Hepatocyte (in vitro differentiated cells): ENCODE data around the gene FFAR3. TPM values are rescaled to one million over a fixed set of nuclear protein-coding genes. Genes with fewer than 3 reads are reported as not detected.

ENCODE experiments used
- DNase-seq: peaks from one replicate; pipeline ENCODE4 v3.0.0-alpha.2; 2016; ENCODE audit warnings: low spot score
- H2AFZ ChIP-seq: fragments of 200-600 bp; sonication (generic); 2 replicates; pipeline ENCODE4 v1.6.0; 2016; ENCODE audit warnings: antibody characterized with exemption, mild to moderate bottlenecking
- H3K27ac ChIP-seq: fragments of 200-600 bp; sonication (generic); 2 replicates; pipeline ENCODE4 v1.5.1; 2016; ENCODE audit warnings: mild to moderate bottlenecking
- H3K27me3 ChIP-seq: fragments of 200-600 bp; sonication (generic); 2 replicates; pipeline ENCODE4 v1.6.1; 2016
- H3K36me3 ChIP-seq: fragments of 200-600 bp; sonication (generic); replicated peaks from 2 replicates; pipeline ENCODE4 v1.5.1; 2016; ENCODE audit warnings: low read depth; ENCODE audit not compliant: insufficient read depth
- H3K4me1 ChIP-seq: fragments of 200-600 bp; sonication (generic); 2 replicates; pipeline ENCODE4 v1.5.1; 2016; ENCODE audit warnings: mild to moderate bottlenecking, moderate library complexity; ENCODE audit not compliant: insufficient read depth
- H3K4me2 ChIP-seq: fragments of 200-600 bp; sonication (generic); 2 replicates; pipeline ENCODE4 v1.6.0; 2016
- H3K4me3 ChIP-seq: fragments of 200-600 bp; sonication (generic); 2 replicates; pipeline ENCODE4 v1.5.1; 2016; ENCODE audit warnings: mild to moderate bottlenecking
- H3K79me2 ChIP-seq: fragments of 200-600 bp; sonication (generic); 2 replicates; pipeline ENCODE4 v1.6.0; 2017; ENCODE audit warnings: mild to moderate bottlenecking
- H3K9me2 ChIP-seq: fragments of 200-600 bp; sonication (generic); replicated peaks from 2 replicates; pipeline ENCODE4 v1.6.0; 2017; ENCODE audit warnings: mild to moderate bottlenecking; ENCODE audit not compliant: insufficient read depth
- H3K9me3 ChIP-seq: fragments of 200-600 bp; sonication (generic); 2 replicates; pipeline ENCODE4 v1.5.1; 2016; ENCODE audit warnings: low read depth, mild to moderate bottlenecking
- H4K20me1 ChIP-seq: fragments of 200-600 bp; sonication (generic); 2 replicates; pipeline ENCODE4 v1.6.0; 2016; ENCODE audit warnings: mild to moderate bottlenecking; ENCODE audit not compliant: insufficient read depth, poor library complexity, severe bottlenecking
- CTCF ChIP-seq: fragments of 200-600 bp; sonication (generic); IDR thresholded peaks from 2 replicates; pipeline ENCODE4 v1.5.1; 2016; ENCODE audit warnings: antibody characterized with exemption, mild to moderate bottlenecking; ENCODE audit not compliant: poor library complexity
- EZH2 ChIP-seq: fragments of 200-600 bp; sonication (generic); IDR thresholded peaks from 2 replicates; pipeline ENCODE4 v1.6.1; 2016; ENCODE audit warnings: antibody characterized with exemption, mild to moderate bottlenecking, borderline replicate concordance
- EZH2phosphoT487 ChIP-seq: fragments of 200-600 bp; sonication (generic); IDR thresholded peaks from one replicate; pipeline ENCODE4 v1.6.1; 2018; ENCODE audit warnings: antibody characterized with exemption, mild to moderate bottlenecking, low read depth, moderate library complexity; ENCODE audit not compliant: unreplicated experiment, severe bottlenecking
- WGBS: methylation state at CpG from one replicate; pipeline ENCODE4 v1.1.6; 2016; ENCODE audit warnings: low lambda C conversion rate; ENCODE audit errors: missing lambda C conversion rate; 5-methylcytosine and 5-hydroxymethylcytosine counted together
- polyA plus RNA-seq: library from polyadenylated mRNA; unstranded; fragments of >200 nt; fragmentation: Nextera tagmentation; extraction: Ambion mirVana; gene quantifications from 2 replicates; pipeline ENCODE4 v1.2.1, GENCODE V29; 2016
- total RNA-seq: library from RNA; depleted of rRNA; stranded (reverse); fragments of >200 nt; gene quantifications from 2 replicates; pipeline ENCODE4 v1.2.3, GENCODE V29; 2014

Gene FFAR3
- total and polyA plus RNA-seq, 2 experiments from 2014 or later = 0.80 TPM; not detected in 1

GRCh38 chr19:35363711-35364425, 5.6 kb downstream of the FFAR3 start:
- 81% methylated on average over 18 of the region's 19 CpGs for WGBS

DNA sequence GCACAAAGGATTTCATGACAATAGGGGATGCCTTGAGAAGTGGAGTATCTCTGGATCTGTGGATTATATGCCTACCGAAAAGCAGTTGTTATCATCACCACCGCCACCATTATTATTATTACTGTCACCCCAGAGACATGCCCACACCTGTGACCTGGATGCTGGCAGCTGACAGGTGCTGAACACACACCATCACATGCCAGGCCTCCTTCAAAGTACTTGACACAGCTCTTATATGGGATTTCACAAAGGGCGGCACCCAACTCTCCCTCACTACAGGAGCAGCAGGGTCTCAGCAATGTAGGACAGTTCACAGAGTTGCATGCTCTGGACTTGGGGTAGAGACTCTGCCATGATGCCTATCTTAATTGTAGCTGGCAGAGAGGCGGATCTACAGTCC, 7.0 kb downstream of the FFAR3 start:
- no peak for DNase-seq
- 97% methylated on average over 4 of the region's 4 CpGs for WGBS

More at GRCh38 chr19:35363711-35364425, 5.6 kb downstream of the FFAR3 start:
- Histone ChIP-seq H3K4me2 (no peak overlapping the region), H3K4me1 (no peaks in the 10 kb centered on the region), H3K4me3 (no peak overlapping the region), H3K36me3 (no peaks in the 10 kb centered on the region), H3K79me2 (no peaks in the 10 kb centered on the region), H4K20me1 (no peaks in the 10 kb centered on the region), H3K27ac (no peak overlapping the region), H3K9me3 (no peaks in the 10 kb centered on the region), H3K9me2 (no peaks in the 10 kb centered on the region), H3K27me3 (no peaks in the 10 kb centered on the region), H2AFZ (no peak overlapping the region)
- no peak for DNase-seq
- TF ChIP-seq CTCF = no peak
- TF ChIP-seq EZH2 = no peak
- no peak for TF ChIP-seq EZH2phosphoT487

DNA sequence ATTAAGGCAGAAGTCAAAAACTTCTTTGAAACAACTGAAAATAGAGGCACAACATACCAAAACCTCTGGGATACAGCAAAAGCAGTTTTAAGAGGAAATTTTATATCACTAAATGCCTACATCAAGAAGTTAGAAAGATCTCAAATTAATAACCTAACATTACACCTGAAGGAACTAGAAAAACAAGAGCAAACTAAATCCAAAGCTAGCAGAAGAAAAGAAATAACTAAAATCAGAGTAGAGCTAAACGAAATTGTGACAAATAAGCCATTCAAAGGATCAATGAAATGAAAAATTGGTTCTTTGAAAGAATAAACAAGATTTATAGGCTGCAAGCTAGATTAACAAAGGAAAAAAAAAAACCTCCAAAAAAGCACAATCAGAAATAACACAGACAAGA, 10.1 kb downstream of the FFAR3 start:
- Histone ChIP-seq H3K27ac (no peak overlapping the region), H3K79me2 (no peaks in the 10 kb centered on the region), H3K9me3 (no peaks in the 10 kb centered on the region), H3K36me3 (no peaks in the 10 kb centered on the region), H3K4me2 (no peak overlapping the region), H3K27me3 (no peaks in the 10 kb centered on the region), H3K4me1 (no peaks in the 10 kb centered on the region), H3K4me3 (no peak overlapping the region), H4K20me1 (no peaks in the 10 kb centered on the region), H3K9me2 (no peaks in the 10 kb centered on the region), H2AFZ (no peak overlapping the region)
- TF ChIP-seq EZH2phosphoT487 = no peak
- no peak for TF ChIP-seq CTCF
- TF ChIP-seq EZH2 = no peak
- 73% methylated on average over 1 of the region's 1 CpG for WGBS
- no peak for DNase-seq

More for the DNA sequence above, 7.0 kb downstream of the FFAR3 start:
- Histone ChIP-seq H3K27me3 (no peaks in the 10 kb centered on the region), H3K9me3 (no peaks in the 10 kb centered on the region), H3K36me3 (no peaks in the 10 kb centered on the region), H3K79me2 (no peaks in the 10 kb centered on the region), H3K4me2 (no peak overlapping the region), H3K4me1 (no peaks in the 10 kb centered on the region), H3K9me2 (no peaks in the 10 kb centered on the region), H3K27ac (no peak overlapping the region), H4K20me1 (no peaks in the 10 kb centered on the region), H3K4me3 (no peak overlapping the region), H2AFZ (no peak overlapping the region)
- no peak for TF ChIP-seq CTCF
- TF ChIP-seq EZH2 = no peak
- no peak for TF ChIP-seq EZH2phosphoT487

GRCh38 chr19:35369522-35369921, 11.3 kb downstream of the FFAR3 start:
- Histone ChIP-seq H3K9me2 (no peaks in the 10 kb centered on the region), H3K9me3 (no peaks in the 10 kb centered on the region), H4K20me1 (no peaks in the 10 kb centered on the region), H3K27ac (no peak overlapping the region), H3K36me3 (no peaks in the 10 kb centered on the region), H3K79me2 (no peaks in the 10 kb centered on the region), H3K27me3 (no peaks in the 10 kb centered on the region), H3K4me2 (no peak overlapping the region), H2AFZ (no peak overlapping the region), H3K4me1 (no peaks in the 10 kb centered on the region), H3K4me3 (no peak overlapping the region)
- TF ChIP-seq CTCF = no peak
- TF ChIP-seq EZH2 = no peak
- TF ChIP-seq EZH2phosphoT487 = no peak
- no peak for DNase-seq
